Lung (tissue), 12 donors: Measurements from ENCODE around the gene LCE3A. TPM values are rescaled to one million over a fixed set of nuclear protein-coding genes. Genes with fewer than 3 reads are reported as not detected.
A peak's percentile ranks its signal among the peaks of the same experiment; 100 is the strongest.

Experiments
- ATAC-seq: fragments of 200-7000 bp; cut with Tn5 transposase; one replicate; pipeline ENCODE4 v1.9.1; 2020; ENCODE audit warnings: moderate number of reproducible peaks; ENCODE audit not compliant: insufficient read depth, low FRiP score
- DNase-seq, 3 donors: peaks; one replicate each; pipeline ENCODE4 v3.0.0-alpha.2; 2013 to 2017
- H3K27ac ChIP-seq, 2 donors: one replicate each; pipeline ENCODE4 v1.5.1; 2013; ENCODE audit warnings: mild to moderate bottlenecking in 2 of 2, moderate library complexity in 2 of 2, control low read depth in 1 of 2, inconsistent platforms in 1 of 2, low read depth in 1 of 2, low read length in 1 of 2
- H3K27me3 ChIP-seq, 3 donors: one replicate each; pipeline ENCODE4 v1.5.1; 2013; ENCODE audit warnings: low read length in 2 of 3; ENCODE audit not compliant: control insufficient read depth in 3 of 3, insufficient read depth in 3 of 3
- H3K36me3 ChIP-seq, 4 donors: one replicate each; pipeline ENCODE4 v1.5.1; 2013; ENCODE audit warnings: low read length in 4 of 4, mild to moderate bottlenecking in 1 of 4, moderate library complexity in 1 of 4; ENCODE audit not compliant: control insufficient read depth in 4 of 4, insufficient read depth in 4 of 4
- H3K4me1 ChIP-seq, 5 donors: one replicate each; pipeline ENCODE4 v1.5.1; 2013; ENCODE audit warnings: low read length in 5 of 5, mild to moderate bottlenecking in 2 of 5, moderate library complexity in 1 of 5; ENCODE audit not compliant: control insufficient read depth in 5 of 5, insufficient read depth in 5 of 5
- H3K4me3 ChIP-seq: one replicate; pipeline ENCODE4 v1.5.1; 2013; ENCODE audit warnings: mild to moderate bottlenecking, control low read depth, moderate library complexity
- H3K9ac ChIP-seq, 2 donors: one replicate each; pipeline ENCODE4 v1.5.1; 2013; ENCODE audit warnings: low read length in 2 of 2, control low read depth in 1 of 2; ENCODE audit not compliant: insufficient read depth in 1 of 2
- H3K9me3 ChIP-seq, 4 donors: one replicate each; pipeline ENCODE4 v1.5.1; 2013; ENCODE audit warnings: low read length in 3 of 4, mild to moderate bottlenecking in 1 of 4, moderate library complexity in 1 of 4; ENCODE audit not compliant: control insufficient read depth in 4 of 4, insufficient read depth in 3 of 4
- CTCF ChIP-seq: IDR thresholded peaks from 2 replicates; pipeline ENCODE4 v1.5.1; 2012; ENCODE audit warnings: mild to moderate bottlenecking; ENCODE audit errors: control extremely low read depth, extremely low read depth
- WGBS, 2 donors: extraction: QIAGEN DNeasy Blood & Tissue Kit; methylation state at CpG; one replicate each; pipeline ENCODE4 v1.1.7; 2013; 5-methylcytosine and 5-hydroxymethylcytosine counted together
- polyA plus RNA-seq, 2 donors: library from polyadenylated mRNA; stranded (reverse); fragments of 200-250 nt; gene quantifications; one replicate each; pipeline ENCODE4 v1.2.1, GENCODE V29; 2013
- total RNA-seq, 2 donors: library from RNA; depleted of rRNA in 1 of 2; stranded (reverse); fragments of >200 nt in 1 of 2; gene quantifications; one replicate each; pipeline ENCODE4 v1.2.1, GENCODE V29; 2014 to 2021
- donor health status: control.
- donor health status: control.
- donor health status: Bipolar disorder and iron deficiency.
- donor health status: healthy.
- donor health status: DM: yes; HTN: yes; CAD: no.

LCE3A gene
- total and polyA plus RNA-seq, 4 donors, result not detected

- TF ChIP-seq CTCF, result no peak
- Histone ChIP-seq H3K9ac (no peak overlapping the region), H3K27me3 (no peaks in the 10 kb centered on the region), H3K27ac (no peak overlapping the region), H3K4me1 (no peaks in the 10 kb centered on the region), H3K36me3 (no peaks in the 10 kb centered on the region), H3K9me3 (peaks cover 0 to 3% (median 0%) of the 10 kb centered on the region in 4 donors), H3K4me3 (no peak overlapping the region)
- no peak for ATAC-seq
- no peak for DNase-seq
Measured at GRCh38 chr1:152646656-152647055, 23.8 kb upstream of the LCE3A start.

- H3K27ac ChIP-seq, result no peak overlapping the region
- no peak for TF ChIP-seq CTCF
- peaks cover 0 to 3% (median 0%) of the 10 kb centered on the region in 4 donors for H3K9me3 ChIP-seq
- DNase-seq (peak in 1 of 3 donors; percentile 1), ATAC-seq (no peak)
- H3K4me1 ChIP-seq, result no peaks in the 10 kb centered on the region
- H3K36me3 ChIP-seq, result no peaks in the 10 kb centered on the region
- no peak overlapping the region for H3K4me3 ChIP-seq
- WGBS, 2 donors, result 43 to 46% methylated on average over 3 of the region's 3 CpGs
- H3K9ac ChIP-seq, result no peak overlapping the region
- no peaks in the 10 kb centered on the region for H3K27me3 ChIP-seq
Measured at GRCh38 chr1:152645146-152645545, 22.2 kb upstream of the LCE3A start.

- 49 to 61% methylated on average over 3 of the region's 3 CpGs for WGBS, 2 donors
- H3K27me3 ChIP-seq, result no peaks in the 10 kb centered on the region
- H3K36me3 ChIP-seq, result no peaks in the 10 kb centered on the region
- H3K4me1 ChIP-seq, result no peaks in the 10 kb centered on the region
- no peak for DNase-seq
- no peak overlapping the region for H3K4me3 ChIP-seq
- peaks cover 0 to 3% (median 1%) of the 10 kb centered on the region in 4 donors for H3K9me3 ChIP-seq
- TF ChIP-seq CTCF, result no peak
- ATAC-seq, result no peak
- no peak overlapping the region for H3K9ac ChIP-seq
- no peak overlapping the region for H3K27ac ChIP-seq
Measured at GRCh38 chr1:152643945-152644344, 21.0 kb upstream of the LCE3A start.

- Histone ChIP-seq H3K4me1 (no peaks in the 10 kb centered on the region), H3K36me3 (no peaks in the 10 kb centered on the region), H3K9me3 (peaks cover 0 to 10% (median 1%) of the 10 kb centered on the region in 4 donors), H3K4me3 (no peak overlapping the region), H3K27me3 (no peaks in the 10 kb centered on the region), H3K27ac (no peak overlapping the region), H3K9ac (no peak overlapping the region)
- ATAC-seq (no peak), DNase-seq (no peak)
- WGBS, 2 donors, result 63 to 64% methylated on average over 1 of the region's 1 CpG
- no peak for TF ChIP-seq CTCF
Measured at GRCh38 chr1:152640351-152640750, 17.4 kb upstream of the LCE3A start.
